HG02870 (cell line): Measurements from ENCODE around the gene TYMP.
A peak's percentile ranks its signal among the peaks of the same experiment; 100 is the strongest.

ENCODE experiments used
- ATAC-seq: cut with Tn5 transposase; IDR thresholded peaks from one replicate; pipeline ENCODE4 v1.9.1; 2021; ENCODE audit warnings: mild to moderate bottlenecking, moderate library complexity; ENCODE audit not compliant: unreplicated experiment

Gene TYMP

DNA sequence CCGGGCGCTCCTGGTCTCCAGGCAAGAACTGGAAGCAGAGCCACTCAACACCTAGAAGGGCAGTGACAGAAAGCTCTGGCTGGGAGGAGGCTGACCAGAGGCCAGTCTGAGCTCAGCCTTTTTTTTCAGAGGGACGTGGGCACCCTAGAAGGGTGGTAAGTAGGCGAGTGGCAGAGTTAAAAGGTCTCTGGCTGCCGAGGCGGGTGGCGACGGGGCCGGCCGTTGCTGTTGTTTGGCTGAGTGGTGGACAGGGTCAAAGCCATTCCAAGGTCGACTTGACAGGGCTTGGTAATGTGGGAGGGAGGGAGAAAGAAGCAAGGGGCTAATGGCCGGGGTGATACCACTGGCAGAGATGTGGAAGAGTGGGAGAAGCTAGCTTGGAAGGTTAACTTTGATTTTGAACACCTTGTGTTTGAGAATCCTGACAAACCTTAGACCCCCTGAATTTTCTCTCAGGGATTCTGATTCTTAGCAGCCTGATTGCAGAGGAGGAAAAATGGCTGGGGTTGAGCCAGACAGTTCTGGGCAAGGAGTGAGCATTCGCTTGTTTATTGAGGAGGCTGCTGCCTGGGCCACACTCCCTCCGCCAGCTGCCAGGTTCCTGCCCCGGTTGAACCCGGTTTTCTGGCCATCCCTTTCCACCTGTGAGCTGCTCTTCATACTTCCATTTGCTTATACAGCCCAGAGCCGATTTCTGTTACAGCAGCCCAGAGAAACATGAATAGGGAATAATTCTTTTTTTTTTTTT lies 33.8 kb upstream of the TYMP start:
- ATAC-seq: no peak

DNA sequence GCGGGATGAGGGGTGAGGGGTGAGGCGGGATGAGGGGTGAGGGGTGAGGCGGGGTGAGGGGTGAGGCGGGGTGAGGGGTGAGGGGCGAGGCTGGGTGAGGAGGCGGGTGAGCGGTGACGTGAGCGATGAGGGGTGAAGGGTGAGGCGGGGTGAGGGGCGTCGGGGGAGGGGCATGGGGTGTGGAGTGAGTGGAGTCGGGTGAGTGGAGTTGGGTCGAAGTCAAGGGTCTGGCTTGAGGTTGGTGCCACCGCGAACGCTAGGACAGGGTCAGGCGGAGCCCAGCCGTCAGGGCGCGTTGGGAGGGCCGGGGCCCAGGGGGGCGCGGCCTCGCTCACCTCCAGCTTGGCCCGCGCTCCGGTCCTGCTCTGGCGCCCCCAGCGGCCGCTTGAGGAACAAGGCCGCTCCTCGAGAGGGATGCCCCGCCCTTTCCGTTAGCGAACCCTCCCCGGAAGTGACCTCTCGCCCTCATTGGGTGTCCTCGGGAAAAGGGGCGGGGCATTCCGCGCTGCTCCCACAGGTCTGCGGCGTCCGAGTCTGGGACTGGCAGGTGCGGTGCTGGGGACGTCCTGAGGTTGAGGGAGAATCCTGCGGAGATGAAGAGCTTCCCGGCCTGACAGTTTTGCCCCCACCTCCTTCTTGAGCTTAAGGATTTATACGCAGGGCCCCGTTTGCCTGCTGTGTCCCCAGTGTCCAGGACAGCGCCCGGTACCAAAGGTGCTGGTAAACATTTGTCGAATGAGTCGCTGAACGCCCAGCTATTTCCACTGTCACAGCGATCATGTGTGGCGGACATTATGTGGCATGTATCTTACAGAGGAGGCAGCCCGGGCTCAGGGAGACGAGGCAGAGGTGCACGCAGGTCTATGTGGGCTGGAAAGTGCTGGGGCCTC lies 33.0 kb upstream of the TYMP start, which contains the start of gene SYCE3:
SYCE3 (minus strand) TSS at position 397 of the 890 bp plus-strand sequence. CDS start 6,514 bp downstream, outside the sequence.
- ATAC-seq: peak; percentile 96

DNA sequence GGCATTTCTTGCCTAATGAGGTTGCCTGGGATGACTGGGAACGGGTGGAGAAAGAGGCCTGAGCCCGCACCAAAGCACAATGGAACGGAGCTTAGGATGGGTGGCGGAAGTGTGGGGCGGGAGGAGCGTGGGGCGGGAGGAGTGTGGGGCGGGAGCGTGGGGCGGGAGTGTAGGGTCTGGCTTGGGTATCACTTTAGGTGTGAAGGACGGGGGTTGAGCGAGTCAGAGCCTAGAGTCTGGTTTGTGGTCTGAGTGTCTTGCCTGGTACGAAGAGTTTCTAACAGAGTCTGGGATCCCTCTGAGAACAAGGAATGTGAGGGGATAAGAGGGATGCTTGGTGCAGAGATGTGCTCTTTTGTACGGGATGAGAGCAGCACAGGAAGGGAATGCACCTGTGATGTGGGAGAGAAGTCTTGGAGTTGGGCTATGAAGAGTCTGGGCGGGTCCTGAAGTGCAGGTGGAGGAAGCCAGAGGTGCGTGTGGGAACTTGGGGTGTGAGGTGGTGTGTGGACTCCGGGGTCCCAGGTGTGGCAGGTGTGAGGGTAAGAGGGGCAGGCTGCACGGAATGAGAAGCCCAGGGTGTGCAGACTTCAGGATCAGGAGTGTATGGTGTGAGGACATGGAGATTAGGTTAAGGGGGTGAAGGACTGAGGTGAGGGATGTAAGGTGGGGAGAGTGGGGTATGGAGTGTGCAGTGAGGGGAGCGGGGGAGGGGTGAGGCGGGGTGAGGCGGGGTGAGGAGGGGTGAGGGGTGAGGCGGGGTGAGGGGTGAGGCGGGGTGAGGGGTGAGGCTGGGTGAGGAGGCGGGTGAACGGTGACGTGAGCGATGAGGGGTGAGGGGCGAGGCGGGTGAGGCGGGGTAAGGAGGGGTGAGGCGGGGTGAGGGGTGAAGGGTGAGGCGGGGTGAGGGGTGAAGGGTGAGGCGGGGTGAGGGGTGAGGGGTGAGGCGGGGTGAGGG lies 31.9 kb upstream of the TYMP start:
- ATAC-seq: no peak

DNA sequence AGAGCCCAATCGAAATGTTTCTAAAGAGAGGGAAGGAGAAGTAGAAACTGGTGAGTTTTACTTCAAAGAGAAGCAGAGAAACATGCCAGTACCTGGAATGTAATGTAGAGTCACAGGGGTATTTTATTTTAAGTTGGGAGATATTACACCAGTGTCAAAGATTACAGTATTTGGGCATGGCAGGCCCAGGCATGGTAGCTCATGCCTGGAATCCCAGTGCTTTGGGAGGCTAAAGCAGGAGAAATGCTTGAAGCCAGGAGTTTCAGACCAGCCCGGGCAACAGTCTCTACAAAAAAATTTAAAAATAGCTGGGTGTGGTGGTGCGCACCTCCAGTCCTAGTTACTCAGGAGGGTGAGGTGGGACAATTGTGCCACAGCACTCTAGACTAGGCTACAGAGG lies 30.2 kb upstream of the TYMP start:
- ATAC-seq: no peak

DNA sequence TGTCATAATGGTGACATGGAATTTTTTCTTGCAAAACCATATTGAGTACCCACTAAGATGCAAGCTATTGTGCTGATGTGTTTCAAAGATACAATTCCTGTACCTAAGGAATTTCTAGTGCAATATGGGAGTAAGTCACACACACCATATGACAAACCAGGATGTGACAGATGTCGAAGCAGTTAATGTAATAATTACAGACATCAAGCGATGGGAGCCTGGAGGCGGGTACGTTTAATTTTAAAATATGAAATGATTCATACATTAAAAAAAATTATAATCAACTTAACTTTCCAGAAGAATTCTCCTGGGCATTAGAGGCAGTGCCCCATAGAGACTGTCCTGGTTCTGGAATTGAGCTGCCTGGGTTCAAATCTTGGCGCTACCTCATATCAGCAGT lies 26.9 kb upstream of the TYMP start:
- no peak for ATAC-seq

DNA sequence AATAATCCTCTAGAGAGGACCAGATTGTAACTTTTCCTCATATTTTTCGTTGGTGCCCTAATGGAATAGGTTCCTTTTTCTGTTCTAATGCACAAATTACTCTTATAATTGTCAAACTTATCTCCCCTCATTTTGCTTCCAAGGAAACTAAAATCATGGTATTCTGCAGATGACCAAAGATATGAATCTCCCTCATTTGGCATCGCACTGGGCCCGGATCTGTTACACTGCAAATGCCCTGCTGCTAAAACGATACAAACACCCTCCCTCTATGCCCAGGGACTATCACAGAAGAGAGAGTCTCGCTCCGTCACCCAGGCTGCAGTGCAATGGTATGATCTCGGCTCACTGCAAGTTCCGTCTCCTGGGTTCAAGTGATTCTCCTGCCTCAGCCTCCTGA lies 23.5 kb upstream of the TYMP start:
- ATAC-seq: no peak

DNA sequence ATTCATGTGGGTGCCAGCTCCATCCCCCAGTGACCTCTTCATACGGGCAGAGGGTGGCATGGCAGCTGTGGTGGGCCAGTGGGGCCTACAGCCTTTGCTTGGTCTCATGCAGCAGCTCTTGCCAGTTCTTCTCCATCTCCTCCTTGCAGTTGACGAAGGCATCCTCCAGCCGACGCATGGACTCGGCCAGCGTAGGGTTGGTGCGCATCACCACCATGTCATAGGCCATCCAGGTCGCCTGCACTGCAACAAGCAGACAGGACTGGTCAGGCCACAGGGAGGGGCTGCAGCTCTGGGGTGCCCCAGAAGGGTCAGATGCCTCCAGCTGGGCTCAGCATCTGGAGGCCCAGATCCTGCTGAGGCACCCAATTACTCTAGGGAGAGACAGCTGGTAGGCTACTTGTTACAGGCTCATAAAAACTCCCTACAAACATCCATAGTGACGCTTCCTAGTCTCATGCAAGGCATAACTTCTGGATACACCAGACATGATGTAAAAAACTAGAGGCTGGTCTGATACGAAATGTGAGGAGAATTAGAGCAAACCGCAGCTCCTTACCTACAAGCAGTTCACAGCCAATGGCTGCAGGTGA lies 21.4 kb upstream of the TYMP start:
- no peak for ATAC-seq

DNA sequence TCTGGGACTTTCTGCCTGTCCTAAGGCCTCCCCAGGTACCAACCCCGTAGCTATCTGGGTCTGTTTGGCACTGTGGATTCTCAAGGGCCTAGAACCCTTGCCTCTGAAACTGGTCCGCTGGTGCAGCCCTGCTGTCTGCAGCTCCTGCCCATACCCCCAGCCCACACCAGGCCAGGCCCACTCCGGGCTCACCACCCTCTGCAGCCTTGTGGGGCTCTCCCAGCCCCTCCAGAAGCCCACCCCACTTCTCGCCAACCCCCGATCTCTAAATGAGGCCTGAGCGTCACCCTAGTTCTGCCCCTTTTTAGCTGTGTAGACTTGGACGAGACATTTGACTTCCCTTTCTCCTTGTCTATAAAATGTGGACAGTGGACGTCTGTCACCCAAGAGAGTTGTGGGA lies 20.6 kb upstream of the TYMP start:
- no peak for ATAC-seq

DNA sequence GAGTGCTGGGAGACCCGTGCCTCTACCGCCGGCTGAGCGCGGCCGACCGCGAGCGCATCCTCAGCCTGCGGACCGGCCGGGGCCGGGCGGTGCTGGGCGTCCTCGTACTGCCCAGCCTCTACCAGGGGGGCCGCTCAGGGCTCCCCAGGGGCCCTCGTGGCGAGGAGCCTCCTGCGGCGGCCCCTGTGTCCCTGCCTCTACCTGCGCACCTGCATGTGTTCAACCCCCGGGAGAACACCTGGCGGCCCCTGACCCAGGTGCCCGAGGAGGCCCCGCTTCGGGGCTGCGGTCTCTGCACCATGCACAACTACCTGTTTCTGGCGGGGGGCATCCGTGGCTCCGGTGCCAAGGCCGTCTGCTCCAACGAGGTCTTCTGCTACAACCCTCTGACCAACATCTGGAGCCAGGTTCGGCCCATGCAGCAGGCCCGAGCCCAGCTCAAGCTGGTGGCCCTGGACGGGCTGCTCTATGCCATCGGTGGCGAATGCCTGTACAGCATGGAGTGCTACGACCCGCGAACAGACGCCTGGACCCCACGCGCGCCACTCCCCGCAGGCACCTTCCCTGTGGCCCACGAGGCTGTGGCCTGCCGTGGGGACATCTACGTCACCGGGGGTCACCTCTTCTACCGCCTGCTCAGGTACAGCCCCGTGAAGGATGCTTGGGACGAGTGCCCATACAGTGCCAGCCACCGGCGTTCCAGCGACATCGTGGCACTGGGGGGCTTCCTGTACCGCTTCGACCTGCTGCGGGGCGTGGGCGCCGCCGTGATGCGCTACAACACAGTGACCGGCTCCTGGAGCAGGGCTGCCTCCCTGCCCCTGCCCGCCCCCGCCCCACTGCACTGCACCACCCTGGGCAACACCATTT lies 19.3 kb upstream of the TYMP start:
- ATAC-seq: no peak

DNA sequence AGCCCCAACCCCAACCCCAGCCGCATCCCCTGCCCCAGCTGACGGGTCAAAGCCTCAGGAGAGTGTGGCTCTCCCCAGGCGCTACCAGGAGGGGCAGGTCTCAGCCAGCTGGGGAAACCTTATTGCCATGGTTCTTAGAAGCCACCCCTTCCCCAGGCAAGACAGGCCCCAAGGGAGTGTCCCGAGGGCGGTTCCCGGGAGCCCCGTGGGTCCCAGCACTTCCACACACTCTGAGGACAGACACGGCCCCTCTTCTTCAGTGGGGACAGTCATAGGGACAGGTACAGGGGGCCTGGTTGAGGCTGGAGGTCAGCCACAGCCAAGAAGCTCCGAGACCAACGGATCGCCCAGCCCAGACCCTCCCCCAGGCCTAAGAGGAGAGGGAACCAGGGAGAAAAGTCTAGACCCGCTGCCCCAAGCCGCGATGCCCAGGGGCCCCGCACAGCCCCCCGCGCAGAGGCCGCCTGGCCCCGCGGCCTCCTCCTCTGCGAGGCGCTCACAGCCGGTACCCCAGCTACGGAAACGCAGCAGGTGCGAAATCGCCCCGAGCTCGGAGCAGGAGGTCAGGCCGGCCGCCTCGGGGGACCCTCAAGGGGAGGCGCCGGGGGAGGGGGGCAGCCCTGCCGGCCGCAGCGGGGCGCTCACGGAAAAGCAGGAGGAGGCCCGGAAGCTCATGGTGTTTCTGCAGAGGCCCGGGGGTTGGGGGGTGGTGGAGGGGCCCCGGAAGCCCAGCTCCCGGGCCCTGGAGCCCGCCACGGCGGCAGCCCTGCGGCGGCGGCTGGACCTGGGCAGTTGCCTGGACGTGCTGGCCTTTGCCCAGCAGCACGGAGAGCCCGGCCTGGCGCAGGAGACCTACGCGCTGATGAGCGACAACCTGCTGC lies 18.5 kb upstream of the TYMP start:
- ATAC-seq: no peak

DNA sequence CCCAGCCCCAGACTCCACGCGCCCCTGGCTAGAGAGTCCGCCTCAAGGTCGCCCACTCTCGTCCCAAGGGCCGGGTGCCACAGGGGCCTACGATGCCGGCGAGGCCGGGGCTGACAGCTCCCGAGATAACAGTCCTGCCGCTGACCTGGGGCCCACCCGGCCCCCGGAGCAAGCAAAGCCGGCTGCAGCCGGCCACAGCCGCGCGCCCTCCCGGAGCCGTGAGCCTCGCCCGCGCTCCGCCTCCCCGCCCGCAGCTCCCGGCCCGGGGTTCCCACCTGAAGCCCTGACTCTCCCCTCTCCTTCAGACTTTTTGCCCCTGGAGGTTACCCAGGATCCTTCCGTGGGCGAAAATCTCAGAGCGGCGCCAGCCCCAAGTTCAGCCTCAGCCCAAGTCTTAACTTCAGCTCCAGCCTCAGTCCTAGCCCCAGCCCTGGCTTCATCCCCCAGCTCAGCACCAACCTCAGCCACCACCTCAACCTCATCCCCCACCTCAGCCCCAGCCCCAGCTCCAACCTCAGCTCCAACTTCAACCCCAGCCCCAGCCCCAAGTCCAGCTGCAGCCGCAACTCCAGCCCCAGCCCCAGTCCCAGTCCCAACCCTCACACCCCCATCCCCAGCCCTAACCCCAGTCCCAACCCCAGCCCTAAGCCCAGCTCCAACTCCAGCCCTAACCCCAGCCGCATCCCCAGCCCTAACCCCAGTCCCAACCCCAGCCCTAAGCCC lies 17.6 kb upstream of the TYMP start:
- no peak for ATAC-seq

DNA sequence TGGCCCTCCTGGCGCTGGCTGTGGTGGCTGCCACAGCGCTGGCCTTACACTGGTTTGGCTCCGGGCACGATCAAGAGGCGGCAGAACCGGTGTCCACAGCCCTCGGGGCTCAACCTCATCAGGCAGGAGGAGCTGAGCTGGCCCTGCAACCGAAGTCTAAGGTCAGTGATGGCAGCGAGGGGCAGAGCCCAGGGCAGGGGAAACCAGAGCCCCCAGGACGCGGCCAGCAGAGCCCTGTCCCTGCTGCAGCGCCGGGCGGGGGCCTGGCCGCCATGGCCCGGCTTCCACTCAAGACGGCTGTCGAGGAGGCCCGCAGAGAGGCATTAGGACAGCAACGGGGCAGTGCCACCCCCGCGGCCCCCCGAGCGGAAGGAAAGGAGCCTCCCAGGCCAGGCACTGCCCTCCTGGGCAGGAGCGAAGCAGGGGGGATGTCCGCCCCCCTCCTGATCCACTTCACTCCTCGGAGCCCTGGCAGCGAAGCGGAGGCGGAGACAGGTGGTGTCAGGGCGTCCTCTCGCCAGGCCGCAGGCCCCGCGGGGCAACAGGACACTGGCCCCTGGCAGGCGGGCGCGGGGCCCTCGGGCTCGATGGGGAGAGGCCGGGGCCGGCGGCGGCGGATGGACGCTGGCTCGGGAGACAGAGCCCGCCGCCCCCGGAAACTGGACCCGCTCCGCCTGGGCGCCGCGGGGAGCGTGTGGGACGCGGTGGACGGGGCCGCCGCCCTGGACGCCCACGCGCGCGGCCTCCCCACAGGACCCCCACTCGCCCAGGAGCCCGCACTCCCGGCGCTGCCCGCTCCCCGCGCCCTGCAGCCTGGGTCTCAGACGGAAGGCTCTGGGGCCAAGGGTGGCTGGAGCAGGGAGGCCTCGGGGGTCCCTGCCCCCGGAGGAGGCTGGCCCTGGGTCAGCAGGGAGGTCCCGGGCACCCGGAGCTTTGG lies 16.8 kb upstream of the TYMP start:
- no peak for ATAC-seq

DNA sequence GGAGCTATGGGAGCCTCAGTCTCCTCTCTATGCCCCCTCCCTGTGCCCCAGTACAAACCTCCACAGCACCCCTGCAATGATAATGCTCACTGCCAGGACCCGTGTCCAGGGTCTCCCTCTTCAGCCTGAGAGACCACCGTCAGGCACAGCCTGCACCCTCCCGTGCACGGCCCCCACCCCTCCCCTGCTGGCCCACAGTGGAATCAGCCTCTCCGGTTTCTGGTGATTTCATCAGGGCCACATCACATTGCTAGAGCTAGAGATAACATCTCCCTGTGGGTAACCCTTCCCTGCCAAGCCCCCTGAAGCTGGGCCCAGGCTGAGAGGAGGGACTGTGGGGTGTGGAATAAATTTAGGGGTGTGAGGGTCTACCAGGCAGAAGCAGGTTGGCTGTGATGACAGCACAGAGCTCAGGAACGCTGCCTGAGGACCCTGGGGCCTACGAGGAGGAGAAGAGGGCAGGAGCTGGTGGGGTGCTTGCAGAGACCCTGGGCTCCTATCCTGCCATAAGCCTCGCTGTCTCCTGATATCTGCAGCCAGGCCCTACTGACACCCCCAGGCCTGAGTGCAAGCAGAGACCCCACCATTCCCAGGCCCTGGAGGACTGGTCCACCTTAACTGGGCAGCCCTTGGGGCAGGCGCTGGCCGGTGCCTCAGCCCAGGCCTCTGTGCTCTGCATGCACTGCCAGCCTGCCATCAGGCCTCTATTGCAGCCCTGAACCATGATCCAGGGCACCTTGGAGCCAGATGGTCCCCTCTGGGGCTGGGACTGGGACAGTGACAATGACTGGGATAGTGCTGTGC lies 15.9 kb upstream of the TYMP start, which contains the start of gene KLHDC7B:
KLHDC7B (plus strand) TSS at position 378 of the 804 bp plus-strand sequence; CDS start at position 723, 345 bp downstream.
- no peak for ATAC-seq

DNA sequence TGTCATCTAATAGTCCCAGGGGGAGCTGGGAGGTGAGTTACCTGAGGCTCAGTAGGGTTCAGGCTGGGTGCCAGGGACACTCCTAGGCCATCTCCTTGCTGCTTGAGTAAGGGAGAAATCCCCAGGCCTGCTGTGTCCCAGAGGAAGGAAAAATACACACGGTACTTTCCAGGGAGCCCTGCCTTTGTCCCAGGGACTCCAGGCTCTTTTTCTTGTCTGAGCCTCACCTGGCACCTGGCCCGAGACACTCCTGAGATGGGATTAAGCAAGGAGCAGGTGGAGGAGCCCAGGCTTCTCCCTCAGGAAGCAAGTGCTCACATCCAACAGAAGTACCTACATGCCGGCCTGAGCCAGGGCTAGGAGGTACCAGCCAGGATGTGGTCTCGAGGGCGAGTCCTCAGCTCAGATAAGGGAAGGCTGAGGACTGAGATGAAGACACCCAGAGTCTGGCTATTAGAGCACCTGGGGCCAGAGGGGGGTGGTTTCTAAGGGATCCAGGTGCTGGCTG lies 15.0 kb upstream of the TYMP start:
- ATAC-seq: no peak

DNA sequence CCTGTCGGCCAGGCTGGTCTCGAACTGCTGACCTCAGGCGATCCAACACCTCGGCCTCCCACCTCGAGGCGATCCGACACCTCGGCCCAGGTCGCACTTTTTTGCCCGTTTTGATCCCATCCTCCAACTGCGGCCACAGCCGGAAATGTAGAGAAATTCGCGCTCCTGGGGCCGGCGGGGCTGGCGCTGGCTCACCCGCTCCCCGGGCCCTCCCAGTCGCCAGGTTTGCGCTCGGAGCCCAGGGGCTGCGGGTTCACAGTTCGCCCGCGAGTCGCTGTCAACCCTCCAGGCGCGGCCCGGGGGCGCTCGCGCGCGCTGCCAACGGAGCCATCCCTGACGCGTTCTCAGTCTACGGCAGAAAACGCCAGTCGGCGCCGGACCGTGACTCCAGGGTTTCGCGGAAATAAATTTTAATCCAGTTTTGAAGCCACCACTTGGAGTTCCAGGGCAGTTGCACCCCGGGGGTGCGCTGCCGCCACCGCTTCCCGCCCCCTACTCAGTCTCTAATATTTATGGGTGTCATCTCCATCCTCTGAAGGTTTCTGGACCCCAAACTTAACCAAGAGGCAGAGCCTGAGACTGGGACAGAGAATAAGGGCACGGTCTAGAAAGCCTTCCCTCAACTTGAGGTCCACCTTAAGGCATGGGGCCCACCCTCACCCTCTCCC lies 14.4 kb upstream of the TYMP start:
- ATAC-seq: no peak
